Measurements from ENCODE around the gene PCNX1. TPM values are rescaled to one million over a fixed set of nuclear protein-coding genes. Genes with fewer than 3 reads are reported as not detected.

The PCNX1 gene
- total RNA-seq, 1 donor from 2014 or later, result 46.5 TPM

DNA sequence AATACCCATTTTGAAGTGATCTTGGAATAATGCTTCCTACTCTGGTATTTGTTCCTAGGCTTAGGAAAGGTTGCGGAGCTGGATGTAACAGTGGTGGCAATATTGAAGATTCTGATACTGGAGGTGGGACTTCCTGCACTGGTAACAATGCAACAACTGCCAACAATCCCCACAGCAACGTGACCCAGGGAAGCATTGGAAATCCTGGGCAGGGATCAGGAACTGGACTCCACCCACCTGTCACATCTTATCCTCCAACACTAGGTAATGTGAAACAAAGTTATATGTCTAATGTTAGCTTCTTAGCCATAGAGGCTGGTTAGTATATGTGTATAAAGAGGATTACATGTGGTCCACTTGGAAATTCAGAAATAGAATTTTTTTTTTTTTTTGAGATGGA lies 197.9 kb downstream of the PCNX1 start:
- H3K4me3 ChIP-seq, result no peak overlapping the region
- DNase-seq (no peak), ATAC-seq (no peak)
- intact Hi-C loops (cut with DNase I), result no loop called here
- peaks cover 65% of the 10 kb centered on the region for H3K36me3 ChIP-seq
- H3K27ac ChIP-seq, result no peak overlapping the region
- TF ChIP-seq CTCF (IDR thresholded peaks at IDR 0.05), result no peak
- H3K4me1 ChIP-seq, result no peaks in the 10 kb centered on the region
- no peaks in the 10 kb centered on the region for H3K27me3 ChIP-seq
- H3K9me3 ChIP-seq, result no peaks in the 10 kb centered on the region

GRCh38 chr14:71107921-71108320 lies 200.7 kb downstream of the PCNX1 start:
- intact Hi-C loops (cut with DNase I), result no loop called here
- Histone ChIP-seq H3K36me3 (peaks cover 78% of the 10 kb centered on the region), H3K9me3 (no peaks in the 10 kb centered on the region), H3K4me3 (no peak overlapping the region), H3K4me1 (no peaks in the 10 kb centered on the region), H3K27me3 (no peaks in the 10 kb centered on the region), H3K27ac (no peak overlapping the region)
- ATAC-seq, result no peak
- no peak for TF ChIP-seq CTCF (IDR thresholded peaks at IDR 0.05)
- no peak for DNase-seq

DNA sequence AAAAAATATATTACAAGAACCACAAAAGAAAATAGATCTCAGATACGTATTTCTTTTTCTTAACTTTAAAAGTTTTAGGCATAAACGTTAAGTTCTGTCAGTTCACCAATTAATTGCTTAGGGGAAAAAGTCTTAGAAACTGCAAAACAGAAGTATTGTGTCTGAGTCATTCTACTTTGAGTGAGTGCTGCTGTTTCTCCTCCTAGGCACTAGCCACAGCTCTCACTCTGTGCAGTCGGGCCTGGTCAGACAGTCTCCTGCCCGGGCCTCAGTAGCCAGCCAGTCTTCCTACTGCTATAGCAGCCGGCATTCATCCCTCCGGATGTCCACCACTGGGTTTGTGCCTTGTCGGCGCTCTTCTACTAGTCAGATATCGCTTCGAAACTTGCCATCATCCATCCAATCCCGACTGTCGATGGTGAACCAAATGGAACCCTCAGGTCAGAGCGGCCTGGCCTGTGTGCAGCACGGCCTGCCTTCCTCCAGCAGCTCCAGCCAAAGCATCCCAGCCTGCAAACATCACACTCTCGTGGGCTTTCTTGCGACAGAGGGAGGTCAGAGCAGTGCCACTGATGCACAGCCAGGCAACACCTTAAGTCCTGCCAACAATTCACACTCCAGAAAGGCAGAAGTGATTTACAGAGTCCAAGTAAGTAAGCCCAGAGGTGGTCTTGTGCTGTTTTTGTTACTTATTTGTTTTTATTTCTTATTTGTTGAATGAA lies 201.3 kb downstream of the PCNX1 start:
- Histone ChIP-seq H3K9me3 (no peaks in the 10 kb centered on the region), H3K27me3 (no peaks in the 10 kb centered on the region), H3K4me1 (no peaks in the 10 kb centered on the region), H3K4me3 (no peak overlapping the region), H3K36me3 (peaks cover 74% of the 10 kb centered on the region), H3K27ac (no peak overlapping the region)
- DNase-seq (no peak), ATAC-seq (no peak)
- TF ChIP-seq CTCF (IDR thresholded peaks at IDR 0.05), result no peak
- intact Hi-C loops (cut with DNase I), result no loop called here

DNA sequence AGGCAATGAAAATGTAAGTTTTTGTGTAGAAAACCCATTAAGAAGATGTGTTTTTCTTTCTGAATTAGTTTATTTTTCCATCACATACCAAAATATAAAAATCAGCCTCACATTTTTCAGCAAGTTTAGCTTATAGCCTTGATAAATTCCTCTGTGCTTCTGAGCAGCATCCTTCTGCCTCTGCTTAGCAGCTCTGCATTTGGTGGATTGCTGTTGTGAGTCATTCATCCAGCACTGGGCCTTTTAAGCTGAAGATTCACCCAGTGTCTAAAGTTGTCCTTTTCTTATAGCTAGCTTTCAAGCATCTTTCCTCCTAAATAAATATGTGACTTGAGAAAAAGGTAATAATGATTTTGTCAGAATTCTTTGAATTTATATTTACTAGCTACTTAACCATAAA lies 206.1 kb downstream of the PCNX1 start:
- H3K27ac ChIP-seq, result no peak overlapping the region
- no peak for TF ChIP-seq CTCF (IDR thresholded peaks at IDR 0.05)

DNA sequence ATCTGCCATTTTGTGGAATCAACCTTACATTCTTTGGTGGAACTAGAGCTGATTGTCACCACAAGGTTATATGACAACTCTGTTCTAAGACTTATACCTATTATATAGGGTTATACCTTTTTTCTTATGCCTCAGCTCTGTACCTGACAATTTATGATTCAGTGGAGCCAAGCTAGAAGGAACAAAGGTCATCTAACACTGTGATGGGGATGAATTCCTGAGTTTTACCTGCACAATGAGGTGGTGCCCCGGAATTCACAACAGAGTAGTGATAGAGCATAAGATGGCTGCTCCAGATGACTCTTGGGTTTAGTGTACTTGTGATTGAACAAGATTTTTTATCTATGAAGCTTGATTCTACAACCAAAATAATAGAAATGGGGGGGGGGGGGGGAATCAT lies 207.3 kb downstream of the PCNX1 start:
- Histone ChIP-seq H3K27me3 (no peaks in the 10 kb centered on the region), H3K9me3 (no peaks in the 10 kb centered on the region), H3K36me3 (peaks cover 42% of the 10 kb centered on the region), H3K4me3 (no peak overlapping the region), H3K27ac (no peak overlapping the region), H3K4me1 (no peaks in the 10 kb centered on the region)
- intact Hi-C loops (cut with DNase I), result no loop called here
- DNase-seq (no peak), ATAC-seq (no peak)
- TF ChIP-seq CTCF (IDR thresholded peaks at IDR 0.05), result no peak

More for the DNA sequence above, 206.1 kb downstream of the PCNX1 start:
- Histone ChIP-seq H3K4me3 (no peak overlapping the region), H3K9me3 (no peaks in the 10 kb centered on the region), H3K27me3 (no peaks in the 10 kb centered on the region), H3K4me1 (no peaks in the 10 kb centered on the region), H3K36me3 (peaks cover 53% of the 10 kb centered on the region)
- no peak for ATAC-seq
- DNase-seq, result no peak
- intact Hi-C loops (cut with DNase I), result no loop called here

DNA sequence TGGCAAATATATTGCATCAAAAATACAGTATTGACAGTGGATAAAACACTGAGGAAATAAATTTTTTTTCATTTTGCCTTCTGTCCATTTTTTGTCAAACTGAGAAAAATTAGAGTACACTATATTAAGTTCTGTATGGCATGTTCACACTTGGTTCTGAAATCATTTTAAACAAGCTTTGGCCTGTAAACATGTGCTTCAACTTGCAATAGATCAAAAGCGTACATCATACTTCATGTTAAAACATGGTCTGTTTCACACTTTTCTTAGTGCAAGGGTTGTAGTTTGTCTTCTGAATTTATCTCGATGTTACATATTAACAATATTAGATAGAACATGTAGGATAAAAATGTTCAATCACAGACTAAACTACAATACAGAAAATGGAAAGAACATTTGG lies 208.0 kb downstream of the PCNX1 start:
- no peak for TF ChIP-seq CTCF (IDR thresholded peaks at IDR 0.05)
- H3K27me3 ChIP-seq, result no peaks in the 10 kb centered on the region
- no peak for DNase-seq
- no peaks in the 10 kb centered on the region for H3K9me3 ChIP-seq
- H3K27ac ChIP-seq, result no peak overlapping the region
- no peaks in the 10 kb centered on the region for H3K4me1 ChIP-seq
- no peak for ATAC-seq
- no peak overlapping the region for H3K4me3 ChIP-seq
- H3K36me3 ChIP-seq, result peaks cover 35% of the 10 kb centered on the region
- intact Hi-C loops (cut with DNase I), result no loop called here
